ENCODE results near the gene CD59. TPM values are rescaled to one million over a fixed set of nuclear protein-coding genes. Genes with fewer than 3 reads are reported as not detected.

CD59 gene
- total and polyA plus RNA-seq, 2 of the 4 experiments (the other 2 are of a cell fraction) = 765 to 1,140 TPM

- no peak for TF ChIP-seq CHD1 (IDR thresholded peaks at IDR 0.05; ENCODE audit: low read depth, low read length)
Measured at GRCh38 chr11:33743291-33743690, 7.1 kb upstream of the CD59 start (continued).

- Histone ChIP-seq H3K36me3 (ENCODE audit: control insufficient read depth, insufficient read depth, low read length) (peaks cover 1% of the 10 kb centered on the region; the same call in 1 of the 2 replicates), H3K4me2 (ENCODE audit: low read depth, low read length) (no peak overlapping the region), H3K27ac (ENCODE audit: insufficient read depth, low read length) (no peak overlapping the region), H2BK120ac (ENCODE audit: low read depth, low read length) (no peak overlapping the region), H3K4ac (ENCODE audit: low read depth, low read length) (0 out of 2 replicates have a peak overlapping the region, but pooled peaks have one; percentile 36), H3K79me1 (ENCODE audit: low read depth in 1 of 2, low read length in 2 of 2) (peaks cover 6 to 29% of the 10 kb centered on the region in 2 experiments; a peak in 3 of 4 replicates), H2AK5ac (ENCODE audit: low read depth, low read length) (no peak overlapping the region), H2BK20ac (ENCODE audit: low read depth, low read length) (no peak overlapping the region), H3K4me1 (ENCODE audit: control insufficient read depth, insufficient read depth, low read length) (peaks cover 12% of the 10 kb centered on the region), H3K9ac (ENCODE audit: low read depth, low read length) (no peak overlapping the region), H4K91ac (ENCODE audit: insufficient read depth, low read depth, low read length) (no peak overlapping the region; the same call in 1 of the 2 replicates), H4K8ac (ENCODE audit: low read depth in 2 of 2, low read length in 2 of 2) (0 out of 4 replicates have a peak overlapping the region, but pooled peaks of 1 of the 2 experiments have one; percentile 19), H2AFZ (replicated peaks; ENCODE audit: low read length, poor library complexity) (no peak overlapping the region), H4K20me1 (ENCODE audit: insufficient read depth, low read length) (no peaks in the 10 kb centered on the region), H4K5ac (ENCODE audit: low read depth, low read length) (no peak overlapping the region), H3K18ac (ENCODE audit: low read depth, low read length) (no peak overlapping the region), H2BK15ac (ENCODE audit: low read depth, low read length) (no peak overlapping the region), H3K14ac (replicated peaks; ENCODE audit: low read depth, low read length) (no peak overlapping the region), H2AK9ac (replicated peaks; ENCODE audit: low read depth, low read length, poor library complexity) (no peak overlapping the region), H2BK5ac (ENCODE audit: low read depth, low read length, poor library complexity, severe bottlenecking) (no peak overlapping the region), H3K56ac (ENCODE audit: extremely low read depth, insufficient read depth, low read length) (no peak overlapping the region), H3K9me3 (ENCODE audit: control insufficient read depth, insufficient read depth, low read length) (no peaks in the 10 kb centered on the region; the same call in 1 of the 2 replicates), H3K27me3 (ENCODE audit: control insufficient read depth, insufficient read depth, low read length) (no peaks in the 10 kb centered on the region), H3K9me1 (ENCODE audit: insufficient read depth, low read length) (peaks cover 7% of the 10 kb centered on the region), H3K23ac (ENCODE audit: low read depth, low read length) (no peak overlapping the region), H3K4me3 (ENCODE audit: insufficient read depth, low read depth, low read length) (no peak overlapping the region)
- ATAC-seq (ENCODE audit: low read depth) (peak; percentile 57), DNase-seq (no peak)
- dilution Hi-C loops (cut with HindIII; ENCODE audit: low sequenced_read_pairs, unreplicated experiment) = no loop called here
- no CpG with 5 or more reads among the region's 3 CpGs for WGBS, 2 experiments (ENCODE audit: extremely low coverage in 2 of 2, insufficient read length in 1 of 2)
- TF ChIP-seq CTCF (conservative IDR thresholded peaks at IDR 0.05; ENCODE audit: low read depth, low read length) (peak; percentile 54), POLR2A (IDR thresholded peaks at IDR 0.05; ENCODE audit: low read depth, low read length) (no peak), SMC3 (IDR thresholded peaks at IDR 0.05; ENCODE audit: low read depth, low read length) (peak; percentile 41; the same call in 1 of the 2 replicates), RAD21 (IDR thresholded peaks at IDR 0.05; ENCODE audit: low read length) (peak; percentile 47)
- BruUV-seq (replicated peaks) = no TSS peak
- in situ Hi-C loops (cut with MboI; ENCODE audit: low sequenced_read_pairs) = loop anchor here (10.0 kb wide), 1 partner anchor 378 kb away; no protein-coding TSS in a partner anchor
- POLR2A ChIA-PET (ENCODE audit: unreplicated experiment) = interaction anchor here (0.7 to 0.8 kb wide), 2 partner anchors 50 to 53 kb away, joined by 3 read pairs; no protein-coding TSS in a partner anchor
- CTCF ChIA-PET = interaction anchor here (0.7 to 1.3 kb wide), 10 partner anchors 8 to 381 kb away, joined by 3 to 12 read pairs (median 4); no protein-coding TSS in a partner anchor
- intact Hi-C loops (cut with micrococcal nuclease) = loop anchor here (2.0 kb wide), 1 partner anchor 200 kb away; no protein-coding TSS in a partner anchor
Measured at GRCh38 chr11:33742249-33742851, 6.1 kb upstream of the CD59 start.
